ENCODE measurements around the gene GALNTL6.

The GALNTL6 gene

GRCh38 chr4:172348426-172348825 is 535.2 kb downstream of the GALNTL6 start:
- no peak overlapping the region for H3K27ac ChIP-seq (ENCODE audit: low read depth, low read length)
- H3K4me3 ChIP-seq (ENCODE audit: low read depth in 1 of 2, low read length in 2 of 2), result no peak overlapping the region
- no peaks in the 10 kb centered on the region for H3K36me3 ChIP-seq (ENCODE audit: insufficient read depth, low read length)
- H3K4me1 ChIP-seq (ENCODE audit: insufficient read depth, low read length), result no peaks in the 10 kb centered on the region
- no peak overlapping the region for H3K9ac ChIP-seq (ENCODE audit: low read length)
- no peaks in the 10 kb centered on the region for H3K9me3 ChIP-seq (ENCODE audit: low read length)
- no peaks in the 10 kb centered on the region for H3K27me3 ChIP-seq (ENCODE audit: control insufficient read depth in 1 of 2, insufficient read depth in 2 of 2, low read length in 2 of 2)

DNA sequence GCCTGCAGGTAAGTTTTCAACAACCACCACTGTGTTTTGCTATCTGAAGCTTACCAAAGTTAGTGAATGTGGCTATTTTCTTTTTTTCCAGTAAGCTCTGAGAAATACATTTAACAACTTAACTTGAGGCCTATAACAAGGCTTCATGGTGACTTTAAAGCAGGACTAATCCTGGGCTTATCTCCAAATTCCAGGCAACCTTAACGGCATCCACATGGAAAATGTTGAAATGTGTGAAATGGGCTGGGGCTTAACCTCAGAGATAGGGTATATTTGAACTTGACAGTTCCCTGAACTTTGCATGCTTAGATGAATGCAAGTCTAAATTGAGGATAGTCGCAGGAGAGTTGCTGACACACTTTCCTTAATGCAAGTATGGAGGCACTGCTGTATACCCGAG is 539.2 kb downstream of the GALNTL6 start:
- Histone ChIP-seq H3K9ac (ENCODE audit: low read length) (no peak overlapping the region), H3K27ac (ENCODE audit: low read depth, low read length) (no peak overlapping the region), H3K4me3 (ENCODE audit: low read depth in 1 of 2, low read length in 2 of 2) (no peak overlapping the region)

GRCh38 chr4:172356016-172356415 is 542.8 kb downstream of the GALNTL6 start:
- Histone ChIP-seq H3K27me3 (ENCODE audit: control insufficient read depth in 1 of 2, insufficient read depth in 2 of 2, low read length in 2 of 2) (no peaks in the 10 kb centered on the region), H3K36me3 (ENCODE audit: insufficient read depth, low read length) (no peaks in the 10 kb centered on the region), H3K4me3 (ENCODE audit: low read depth in 1 of 2, low read length in 2 of 2) (no peak overlapping the region), H3K9me3 (ENCODE audit: low read length) (no peaks in the 10 kb centered on the region), H3K4me1 (ENCODE audit: insufficient read depth, low read length) (peaks cover 6% of the 10 kb centered on the region), H3K9ac (ENCODE audit: low read length) (no peak overlapping the region), H3K27ac (ENCODE audit: low read depth, low read length) (no peak overlapping the region)

More for the DNA sequence above, 539.2 kb downstream of the GALNTL6 start:
- no peaks in the 10 kb centered on the region for H3K9me3 ChIP-seq (ENCODE audit: low read length)
- no peaks in the 10 kb centered on the region for H3K36me3 ChIP-seq (ENCODE audit: insufficient read depth, low read length)
- peaks cover 6% of the 10 kb centered on the region for H3K4me1 ChIP-seq (ENCODE audit: insufficient read depth, low read length)
- H3K27me3 ChIP-seq (ENCODE audit: control insufficient read depth in 1 of 2, insufficient read depth in 2 of 2, low read length in 2 of 2), result no peaks in the 10 kb centered on the region

GRCh38 chr4:172357006-172357540 is 543.9 kb downstream of the GALNTL6 start:
- H3K9ac ChIP-seq (ENCODE audit: low read length), result no peak overlapping the region
- no peak overlapping the region for H3K4me3 ChIP-seq (ENCODE audit: low read depth in 1 of 2, low read length in 2 of 2)
- no peak overlapping the region for H3K27ac ChIP-seq (ENCODE audit: low read depth, low read length)
- H3K4me1 ChIP-seq (ENCODE audit: insufficient read depth, low read length), result peaks cover 6% of the 10 kb centered on the region
- H3K27me3 ChIP-seq (ENCODE audit: control insufficient read depth in 1 of 2, insufficient read depth in 2 of 2, low read length in 2 of 2), result no peaks in the 10 kb centered on the region
- H3K36me3 ChIP-seq (ENCODE audit: insufficient read depth, low read length), result no peaks in the 10 kb centered on the region
- H3K9me3 ChIP-seq (ENCODE audit: low read length), result no peaks in the 10 kb centered on the region

- Histone ChIP-seq H3K27me3 (ENCODE audit: control insufficient read depth in 1 of 2, insufficient read depth in 2 of 2, low read length in 2 of 2) (no peaks in the 10 kb centered on the region), H3K9ac (ENCODE audit: low read length) (no peak overlapping the region), H3K4me3 (ENCODE audit: low read depth in 1 of 2, low read length in 2 of 2) (no peak overlapping the region), H3K4me1 (ENCODE audit: insufficient read depth, low read length) (no peaks in the 10 kb centered on the region), H3K27ac (ENCODE audit: low read depth, low read length) (no peak overlapping the region), H3K36me3 (ENCODE audit: insufficient read depth, low read length) (no peaks in the 10 kb centered on the region), H3K9me3 (ENCODE audit: low read length) (no peaks in the 10 kb centered on the region)
These were observed 549.4 kb downstream of the GALNTL6 start for GRCh38 chr4:172362569-172362968.

- Histone ChIP-seq H3K4me3 (ENCODE audit: low read depth in 1 of 2, low read length in 2 of 2) (no peak overlapping the region), H3K36me3 (ENCODE audit: insufficient read depth, low read length) (no peaks in the 10 kb centered on the region), H3K27ac (ENCODE audit: low read depth, low read length) (no peak overlapping the region)
These were observed 556.3 kb downstream of the GALNTL6 start for GRCh38 chr4:172369471-172369959.

DNA sequence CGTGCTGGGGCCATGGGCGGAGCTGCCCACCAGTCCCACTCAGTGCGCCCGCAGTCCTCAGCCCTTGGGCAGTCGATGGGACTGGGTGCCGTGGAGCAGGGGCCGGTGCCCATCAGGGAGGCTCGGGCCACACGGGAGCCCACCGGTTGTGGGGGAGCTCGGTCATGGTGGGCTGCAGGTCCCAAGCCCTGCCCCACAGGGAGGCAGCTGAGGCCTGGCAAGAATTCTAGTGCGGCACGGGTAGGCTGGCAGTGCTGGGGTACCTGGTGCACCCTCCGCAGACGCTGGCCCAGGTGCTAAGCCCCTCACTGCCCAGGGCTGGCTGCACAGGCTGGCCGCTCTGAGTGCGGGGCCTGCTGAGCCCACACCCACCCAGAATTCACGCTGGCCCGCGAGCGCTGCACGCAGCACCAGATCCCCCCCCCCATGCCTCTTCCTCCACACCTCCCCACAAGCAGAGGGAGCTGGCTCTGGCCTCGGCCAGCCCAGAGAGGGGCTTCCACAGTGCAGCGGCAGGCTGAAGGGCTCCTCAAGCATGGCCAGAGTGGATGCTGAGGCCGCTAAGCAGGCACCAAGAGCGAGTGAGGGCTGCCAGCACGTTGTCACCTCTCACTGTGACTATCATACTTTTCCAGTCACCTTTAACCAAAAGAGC is 564.4 kb downstream of the GALNTL6 start:
- H3K9me3 ChIP-seq (ENCODE audit: low read length), result no peaks in the 10 kb centered on the region
- H3K4me3 ChIP-seq (ENCODE audit: low read depth in 1 of 2, low read length in 2 of 2), result no peak overlapping the region
- H3K4me1 ChIP-seq (ENCODE audit: insufficient read depth, low read length), result no peaks in the 10 kb centered on the region
- H3K36me3 ChIP-seq (ENCODE audit: insufficient read depth, low read length), result no peaks in the 10 kb centered on the region
- H3K27ac ChIP-seq (ENCODE audit: low read depth, low read length), result no peak overlapping the region
- H3K9ac ChIP-seq (ENCODE audit: low read length), result no peak overlapping the region
- H3K27me3 ChIP-seq (ENCODE audit: control insufficient read depth in 1 of 2, insufficient read depth in 2 of 2, low read length in 2 of 2), result no peaks in the 10 kb centered on the region

More at GRCh38 chr4:172369471-172369959, 556.3 kb downstream of the GALNTL6 start:
- H3K27me3 ChIP-seq (ENCODE audit: control insufficient read depth in 1 of 2, insufficient read depth in 2 of 2, low read length in 2 of 2), result no peaks in the 10 kb centered on the region
- no peaks in the 10 kb centered on the region for H3K4me1 ChIP-seq (ENCODE audit: insufficient read depth, low read length)
- H3K9ac ChIP-seq (ENCODE audit: low read length), result no peak overlapping the region
- H3K9me3 ChIP-seq (ENCODE audit: low read length), result no peaks in the 10 kb centered on the region

GRCh38 chr4:172379834-172380233 is 566.6 kb downstream of the GALNTL6 start:
- Histone ChIP-seq H3K4me1 (ENCODE audit: insufficient read depth, low read length) (no peaks in the 10 kb centered on the region), H3K27me3 (ENCODE audit: control insufficient read depth in 1 of 2, insufficient read depth in 2 of 2, low read length in 2 of 2) (no peaks in the 10 kb centered on the region), H3K27ac (ENCODE audit: low read depth, low read length) (no peak overlapping the region), H3K36me3 (ENCODE audit: insufficient read depth, low read length) (no peaks in the 10 kb centered on the region), H3K4me3 (ENCODE audit: low read depth in 1 of 2, low read length in 2 of 2) (no peak overlapping the region), H3K9me3 (ENCODE audit: low read length) (no peaks in the 10 kb centered on the region), H3K9ac (ENCODE audit: low read length) (no peak overlapping the region)

GRCh38 chr4:172390331-172390730 is 577.1 kb downstream of the GALNTL6 start:
- H3K4me3 ChIP-seq (ENCODE audit: low read depth in 1 of 2, low read length in 2 of 2), result no peak overlapping the region
- H3K36me3 ChIP-seq (ENCODE audit: insufficient read depth, low read length), result no peaks in the 10 kb centered on the region
- no peak overlapping the region for H3K9ac ChIP-seq (ENCODE audit: low read length)
- H3K27me3 ChIP-seq (ENCODE audit: control insufficient read depth in 1 of 2, insufficient read depth in 2 of 2, low read length in 2 of 2), result no peaks in the 10 kb centered on the region
- no peak overlapping the region for H3K27ac ChIP-seq (ENCODE audit: low read depth, low read length)
- no peaks in the 10 kb centered on the region for H3K4me1 ChIP-seq (ENCODE audit: insufficient read depth, low read length)
- H3K9me3 ChIP-seq (ENCODE audit: low read length), result no peaks in the 10 kb centered on the region

DNA sequence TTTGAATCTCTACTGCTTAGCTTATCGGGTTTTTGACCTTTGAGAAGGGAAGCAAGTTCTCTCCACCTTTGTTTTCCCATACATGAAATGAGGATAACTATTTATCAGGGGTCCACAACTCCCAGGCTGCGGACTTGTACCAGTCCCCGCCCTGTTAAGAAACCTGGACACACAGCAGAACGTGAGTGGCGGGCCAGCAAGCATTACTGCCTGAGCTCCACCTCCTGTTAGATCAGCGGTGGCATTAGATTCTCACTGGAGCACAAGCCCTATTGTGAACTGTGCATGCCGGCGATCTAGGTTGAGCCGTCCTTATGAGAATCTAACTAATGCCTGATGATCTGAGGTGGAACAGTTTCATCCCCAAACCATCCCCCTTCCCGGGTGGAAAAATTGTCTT is 579.5 kb downstream of the GALNTL6 start:
- H3K36me3 ChIP-seq (ENCODE audit: insufficient read depth, low read length), result no peaks in the 10 kb centered on the region
- no peaks in the 10 kb centered on the region for H3K27me3 ChIP-seq (ENCODE audit: control insufficient read depth in 1 of 2, insufficient read depth in 2 of 2, low read length in 2 of 2)
- H3K27ac ChIP-seq (ENCODE audit: low read depth, low read length), result no peak overlapping the region
- no peaks in the 10 kb centered on the region for H3K9me3 ChIP-seq (ENCODE audit: low read length)
- no peak overlapping the region for H3K4me3 ChIP-seq (ENCODE audit: low read depth in 1 of 2, low read length in 2 of 2)
- H3K4me1 ChIP-seq (ENCODE audit: insufficient read depth, low read length), result no peaks in the 10 kb centered on the region
- H3K9ac ChIP-seq (ENCODE audit: low read length), result no peak overlapping the region

- Histone ChIP-seq H3K27me3 (ENCODE audit: control insufficient read depth in 1 of 2, insufficient read depth in 2 of 2, low read length in 2 of 2) (no peaks in the 10 kb centered on the region), H3K27ac (ENCODE audit: low read depth, low read length) (no peak overlapping the region), H3K4me1 (ENCODE audit: insufficient read depth, low read length) (no peaks in the 10 kb centered on the region), H3K9ac (ENCODE audit: low read length) (no peak overlapping the region), H3K36me3 (ENCODE audit: insufficient read depth, low read length) (no peaks in the 10 kb centered on the region), H3K9me3 (ENCODE audit: low read length) (no peaks in the 10 kb centered on the region), H3K4me3 (ENCODE audit: low read depth in 1 of 2, low read length in 2 of 2) (no peak overlapping the region)
These were observed 580.0 kb downstream of the GALNTL6 start for GRCh38 chr4:172393220-172393619.

DNA sequence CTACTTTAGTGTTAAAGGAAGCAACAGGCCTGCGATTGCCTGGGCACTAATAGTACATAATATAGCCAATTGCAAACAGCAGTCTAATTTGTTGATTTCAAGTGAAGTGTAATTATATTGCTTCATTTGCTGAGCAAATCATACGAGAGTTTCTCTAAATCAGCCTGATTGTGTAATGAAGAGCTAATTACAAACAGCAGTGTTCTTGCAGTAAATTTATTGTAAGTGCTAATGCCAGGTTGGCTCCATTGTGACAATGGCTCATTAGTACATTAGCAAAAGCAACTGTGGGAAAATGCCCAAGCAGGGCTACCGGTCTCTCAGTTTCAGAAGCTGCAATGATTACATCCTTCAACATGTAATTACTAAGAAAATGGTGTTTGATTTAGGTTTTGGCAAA is 591.5 kb downstream of the GALNTL6 start:
- H3K27me3 ChIP-seq (ENCODE audit: control insufficient read depth in 1 of 2, insufficient read depth in 2 of 2, low read length in 2 of 2), result no peaks in the 10 kb centered on the region
- no peak overlapping the region for H3K9ac ChIP-seq (ENCODE audit: low read length)
- H3K36me3 ChIP-seq (ENCODE audit: insufficient read depth, low read length), result no peaks in the 10 kb centered on the region
- no peaks in the 10 kb centered on the region for H3K9me3 ChIP-seq (ENCODE audit: low read length)
- H3K4me1 ChIP-seq (ENCODE audit: insufficient read depth, low read length), result no peaks in the 10 kb centered on the region
- H3K4me3 ChIP-seq (ENCODE audit: low read depth in 1 of 2, low read length in 2 of 2), result no peak overlapping the region
- H3K27ac ChIP-seq (ENCODE audit: low read depth, low read length), result no peak overlapping the region

All from muscle layer of colon (tissue), 2 donors.